Trophoblast cell (in vitro differentiated cells and primary cell): Measurements from ENCODE around the gene CAPN15.

Experiments used
- DNase-seq, 2 donors: peaks; one replicate each; pipeline ENCODE4 v3.0.0-alpha.2; 2016
- H2AFZ ChIP-seq: 2 replicates; pipeline ENCODE4 v1.6.1; 2013; ENCODE audit warnings: low read length, moderate library complexity, mild to moderate bottlenecking; ENCODE audit not compliant: insufficient read depth, poor library complexity
- H2AK5ac ChIP-seq: 2 replicates; pipeline ENCODE4 v1.6.1; 2013; ENCODE audit warnings: mild to moderate bottlenecking, low read length
- H2BK120ac ChIP-seq: 2 replicates; pipeline ENCODE4 v1.6.1; 2013; ENCODE audit warnings: low read length, mild to moderate bottlenecking, moderate library complexity; ENCODE audit not compliant: insufficient read depth, poor library complexity
- H2BK12ac ChIP-seq: 2 replicates; pipeline ENCODE4 v1.6.1; 2013; ENCODE audit warnings: mild to moderate bottlenecking, low read length, moderate library complexity
- H2BK5ac ChIP-seq: 2 replicates; pipeline ENCODE4 v1.6.1; 2013; ENCODE audit warnings: low read length, low read depth, moderate library complexity, mild to moderate bottlenecking; ENCODE audit not compliant: poor library complexity
- H3K14ac ChIP-seq: 2 replicates; pipeline ENCODE4 v1.6.1; 2013; ENCODE audit warnings: mild to moderate bottlenecking, low read length
- H3K18ac ChIP-seq: 2 replicates; pipeline ENCODE4 v1.6.1; 2013; ENCODE audit warnings: mild to moderate bottlenecking, low read length
- H3K23ac ChIP-seq: 2 replicates; pipeline ENCODE4 v1.6.1; 2013; ENCODE audit warnings: low read length
- H3K27ac ChIP-seq: 2 replicates; pipeline ENCODE4 v1.5.1; 2013; ENCODE audit warnings: low read depth, mild to moderate bottlenecking, inconsistent platforms, low read length, moderate library complexity
- H3K27me3 ChIP-seq: 2 replicates; pipeline ENCODE4 v1.6.1; 2013; ENCODE audit warnings: inconsistent platforms, mild to moderate bottlenecking, low read length, moderate library complexity; ENCODE audit not compliant: insufficient read depth
- H3K36me3 ChIP-seq, 2 experiments: 1 replicate in 1 of 2; 2 replicates in 1 of 2; pipeline ENCODE4 v1.6.1; 2013; ENCODE audit warnings: low read length in 2 of 2, mild to moderate bottlenecking in 2 of 2, moderate library complexity in 1 of 2; ENCODE audit not compliant: insufficient read depth in 2 of 2, control insufficient read depth in 1 of 2
- H3K4ac ChIP-seq: 2 replicates; pipeline ENCODE4 v1.6.1; 2013; ENCODE audit warnings: low read depth, mild to moderate bottlenecking, low read length, moderate library complexity
- H3K4me1 ChIP-seq, 2 experiments: 1 replicate in 1 of 2; 2 replicates in 1 of 2; pipeline ENCODE4 v1.6.1; 2013; ENCODE audit warnings: low read length in 2 of 2, mild to moderate bottlenecking in 2 of 2, moderate library complexity in 1 of 2; ENCODE audit not compliant: insufficient read depth in 2 of 2, control insufficient read depth in 1 of 2
- H3K4me2 ChIP-seq: 2 replicates; pipeline ENCODE4 v1.6.1; 2013; ENCODE audit warnings: inconsistent platforms, mild to moderate bottlenecking, low read length, moderate library complexity
- H3K4me3 ChIP-seq: 2 replicates; pipeline ENCODE4 v1.5.1; 2013; ENCODE audit warnings: mild to moderate bottlenecking, low read depth, low read length, inconsistent platforms
- H3K79me1 ChIP-seq: one replicate; pipeline ENCODE4 v1.6.1; 2013; ENCODE audit warnings: low read length
- H3K79me2 ChIP-seq: 2 replicates; pipeline ENCODE4 v1.6.1; 2013; ENCODE audit warnings: low read length, mild to moderate bottlenecking; ENCODE audit not compliant: control insufficient read depth, insufficient read depth, poor library complexity
- H3K9ac ChIP-seq: 2 replicates; pipeline ENCODE4 v1.6.1; 2013; ENCODE audit warnings: mild to moderate bottlenecking, low read length
- H3K9me3 ChIP-seq: 2 replicates; pipeline ENCODE4 v1.6.1; 2013; ENCODE audit warnings: low read depth, mild to moderate bottlenecking, control low read depth, inconsistent platforms, low read length; ENCODE audit not compliant: insufficient read depth
- H4K12ac ChIP-seq: 2 replicates; pipeline ENCODE4 v1.6.1; 2013; ENCODE audit warnings: low read depth, mild to moderate bottlenecking, low read length, moderate library complexity
- H4K8ac ChIP-seq: 2 replicates; pipeline ENCODE4 v1.6.1; 2013; ENCODE audit warnings: low read depth, mild to moderate bottlenecking, low read length, moderate library complexity
- H4K91ac ChIP-seq: one replicate; pipeline ENCODE4 v1.6.1; 2013; ENCODE audit warnings: low read depth, mild to moderate bottlenecking, low read length, moderate library complexity
- WGBS: extraction: QIAGEN DNeasy Blood & Tissue Kit; methylation state at CpG from one replicate; pipeline ENCODE4 v1.1.7; 2013; ENCODE audit warnings: missing lambda C conversion rate; ENCODE audit not compliant: insufficient read length, insufficient coverage; ENCODE audit errors: extremely low coverage; 5-methylcytosine and 5-hydroxymethylcytosine counted together

CAPN15 gene

GRCh38 chr16:519425-519824 lies 8.1 kb upstream of the CAPN15 start:
- Histone ChIP-seq H3K79me1 (no peaks in the 10 kb centered on the region), H3K36me3 (peaks cover 33 to 46% of the 10 kb centered on the region in 2 experiments), H3K9ac (no peak overlapping the region), H2BK12ac (no peak overlapping the region), H3K4ac (no peak overlapping the region), H3K27ac (no peak overlapping the region), H3K9me3 (peaks cover 4% of the 10 kb centered on the region), H3K4me1 (no peaks in the 10 kb centered on the region), H3K27me3 (no peaks in the 10 kb centered on the region), H4K91ac (no peak overlapping the region), H2BK5ac (no peak overlapping the region), H4K8ac (no peak overlapping the region), H3K23ac (no peak overlapping the region), H3K79me2 (no peaks in the 10 kb centered on the region), H2AK5ac (no peak overlapping the region), H3K4me3 (no peak overlapping the region), H3K4me2 (no peak overlapping the region), H2AFZ (no peak overlapping the region), H3K14ac (no peak overlapping the region), H3K18ac (no peak overlapping the region), H4K12ac (no peak overlapping the region), H2BK120ac (no peak overlapping the region)
- WGBS = no CpG with 5 or more reads among the region's 19 CpGs
- no peak for DNase-seq

- Histone ChIP-seq H4K12ac (no peak overlapping the region), H4K91ac (no peak overlapping the region), H3K4ac (no peak overlapping the region), H2AK5ac (no peak overlapping the region), H3K27me3 (no peaks in the 10 kb centered on the region), H3K79me1 (no peaks in the 10 kb centered on the region), H3K23ac (no peak overlapping the region), H3K14ac (no peak overlapping the region), H2AFZ (no peak overlapping the region), H3K4me3 (no peak overlapping the region), H3K4me2 (no peak overlapping the region), H3K27ac (no peak overlapping the region), H2BK12ac (no peak overlapping the region), H3K79me2 (no peaks in the 10 kb centered on the region), H3K9ac (no peak overlapping the region), H3K4me1 (peaks cover under 1% of the 10 kb centered on the region in 2 experiments), H3K36me3 (peaks cover 33 to 44% of the 10 kb centered on the region in 2 experiments), H2BK5ac (no peak overlapping the region), H4K8ac (no peak overlapping the region), H3K18ac (no peak overlapping the region), H3K9me3 (peaks cover 4% of the 10 kb centered on the region), H2BK120ac (no peak overlapping the region)
- no peak for DNase-seq
- no CpG with 5 or more reads among the region's 35 CpGs for WGBS
Measured at GRCh38 chr16:519841-520687, 7.4 kb upstream of the CAPN15 start.

DNA sequence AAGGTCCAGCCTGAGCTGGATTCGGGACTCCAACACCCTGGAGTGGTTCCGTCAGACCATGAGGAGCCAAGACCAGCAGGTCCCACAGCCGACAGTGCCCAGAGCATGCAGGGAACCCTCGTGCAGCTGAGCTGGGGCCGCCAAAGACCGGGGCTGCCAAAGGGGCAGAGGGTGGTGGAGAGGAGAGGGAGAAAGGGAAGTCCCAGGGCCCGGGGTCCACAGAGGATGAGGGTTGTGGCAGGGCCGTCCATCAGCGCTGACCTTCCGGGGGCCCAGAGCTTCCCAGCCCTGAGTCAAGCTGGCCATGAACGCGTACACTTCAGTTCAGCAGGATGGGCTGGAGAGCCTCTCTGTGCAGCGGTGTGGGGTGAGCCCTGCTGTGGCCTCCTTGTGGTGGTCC lies 6.7 kb upstream of the CAPN15 start:
- Histone ChIP-seq H2BK12ac (no peak overlapping the region), H3K27ac (no peak overlapping the region), H4K91ac (no peak overlapping the region), H3K23ac (no peak overlapping the region), H3K18ac (no peak overlapping the region), H2BK5ac (no peak overlapping the region), H3K9ac (no peak overlapping the region), H3K4me3 (no peak overlapping the region), H3K9me3 (no peaks in the 10 kb centered on the region), H3K27me3 (no peaks in the 10 kb centered on the region), H3K79me1 (no peaks in the 10 kb centered on the region), H3K4me1 (peaks cover 4 to 8% of the 10 kb centered on the region in 2 experiments), H4K8ac (no peak overlapping the region), H3K36me3 (peaks cover 27 to 36% of the 10 kb centered on the region in 2 experiments), H2AK5ac (no peak overlapping the region), H3K4me2 (no peak overlapping the region), H3K14ac (no peak overlapping the region), H2AFZ (no peak overlapping the region), H3K79me2 (no peaks in the 10 kb centered on the region), H2BK120ac (no peak overlapping the region), H4K12ac (no peak overlapping the region), H3K4ac (no peak overlapping the region)
- DNase-seq = no peak
- WGBS = no CpG with 5 or more reads among the region's 13 CpGs

DNA sequence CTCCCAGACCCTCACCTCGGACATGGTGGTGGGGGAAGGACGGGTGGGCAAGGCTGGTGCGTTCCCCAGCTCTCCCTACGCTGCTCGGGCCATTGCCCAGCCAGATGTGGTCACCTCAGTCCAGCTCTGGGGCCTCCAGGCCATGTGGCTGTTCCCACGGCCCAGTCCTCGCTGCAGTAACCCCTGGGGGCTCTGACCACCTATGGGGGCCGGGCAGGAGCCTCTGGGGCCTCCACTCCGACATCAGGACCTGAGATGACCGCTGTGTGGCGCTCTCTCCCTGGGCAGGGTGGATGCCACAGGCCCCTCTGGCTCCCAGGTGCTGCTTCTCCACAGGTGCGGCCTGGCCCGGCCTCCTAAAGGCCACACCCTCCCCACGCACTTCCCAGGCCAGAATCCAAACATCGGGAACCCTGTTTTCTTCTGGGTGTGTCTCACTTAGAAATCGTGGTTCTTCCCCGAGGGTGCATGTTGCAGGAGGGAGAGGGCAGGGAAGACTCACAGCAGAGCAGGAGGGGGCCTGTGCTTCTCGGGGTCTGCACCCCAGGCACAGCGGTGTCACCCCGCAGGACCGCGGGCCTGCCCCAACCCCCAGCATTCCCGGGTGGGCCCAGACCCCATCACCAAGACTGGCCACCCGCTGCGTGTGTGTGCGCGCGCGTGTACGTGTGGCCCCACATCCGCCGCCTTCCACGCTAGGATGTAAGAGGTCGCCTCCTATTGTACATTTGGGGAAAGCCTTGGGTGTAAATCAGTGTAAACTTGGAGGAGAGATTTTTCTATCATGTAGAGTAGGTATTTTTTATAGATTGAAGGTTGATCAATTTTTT lies 5.9 kb upstream of the CAPN15 start:
- H4K12ac ChIP-seq = no peak overlapping the region
- no peak overlapping the region for H3K14ac ChIP-seq
- H2AFZ ChIP-seq = no peak overlapping the region
- H2BK120ac ChIP-seq = no peak overlapping the region
- H3K4ac ChIP-seq = no peak overlapping the region
- H2AK5ac ChIP-seq = no peak overlapping the region
- H3K23ac ChIP-seq = no peak overlapping the region
- no peak overlapping the region for H3K9ac ChIP-seq
- H3K9me3 ChIP-seq = no peaks in the 10 kb centered on the region
- H4K8ac ChIP-seq = no peak overlapping the region
- no peak for DNase-seq
- no peak overlapping the region for H3K27ac ChIP-seq
- H3K79me2 ChIP-seq = peaks cover 2% of the 10 kb centered on the region
- H3K18ac ChIP-seq = no peak overlapping the region
- no peak overlapping the region for H2BK5ac ChIP-seq
- no peak overlapping the region for H3K4me2 ChIP-seq
- H4K91ac ChIP-seq = no peak overlapping the region
- no peaks in the 10 kb centered on the region for H3K27me3 ChIP-seq
- peaks cover 12 to 16% of the 10 kb centered on the region in 2 experiments for H3K4me1 ChIP-seq
- no peak overlapping the region for H2BK12ac ChIP-seq
- H3K4me3 ChIP-seq = no peak overlapping the region
- H3K36me3 ChIP-seq = peaks cover 23 to 31% of the 10 kb centered on the region in 2 experiments
- H3K79me1 ChIP-seq = peaks cover under 1% of the 10 kb centered on the region
- WGBS = no CpG with 5 or more reads among the region's 34 CpGs
